Spleen (tissue), 7 donors: ENCODE data around the gene PER1.

Source experiments
- CTCF ChIP-seq, 11 experiments: fragments of 200-600 bp in 7 of 11; fragments of 450-650 bp in 4 of 11; sonication (generic) in 4 of 11; IDR thresholded peaks in 8 of 11; conservative IDR thresholded peaks in 3 of 11; 1 replicate in 7 of 11; 2 replicates in 4 of 11; pipeline versions ENCODE4 v1.4.0 to v1.8.0; 2016 to 2021; ENCODE audit warnings: antibody characterized with exemption in 11 of 11, inconsistent platforms in 4 of 11, mild to moderate bottlenecking in 1 of 11
- POLR2A ChIP-seq, 3 donors: fragments of 450-650 bp; IDR thresholded peaks; one replicate each; pipeline ENCODE4 v1.5.1; 2017; ENCODE audit warnings: antibody characterized with exemption in 3 of 3, mild to moderate bottlenecking in 1 of 3
- POLR2AphosphoS5 ChIP-seq, 3 donors: sonication (generic); formaldehyde crosslinking; IDR thresholded peaks; one replicate each; pipeline ENCODE4 v1.5.1; 2017; ENCODE audit warnings: antibody characterized with exemption in 3 of 3
- donor health status: DM: no; HTN: no; CAD: no; lungs with moderate emphysema.
- donor health status: DM: no; HTN: no; CAD: no.
- donor health status: DM: no; HTN: no; CAD: no.

- TF ChIP-seq POLR2A (IDR thresholded peaks at IDR 0.05) (no peak), CTCF (IDR thresholded peaks at IDR 0.05 in 8 of 11, conservative IDR thresholded peaks at IDR 0.05 in 3 of 11) (no peak), POLR2AphosphoS5 (IDR thresholded peaks at IDR 0.05) (no peak)
Observed at GRCh38 chr17:8125154-8125946, 26.9 kb downstream of the PER1 start.
